HG03565 (cell line): Measurements from ENCODE around the gene ZNF804B.

ENCODE experiments used
- ATAC-seq: cut with Tn5 transposase; IDR thresholded peaks from one replicate; pipeline ENCODE4 v1.9.1; 2021; ENCODE audit warnings: mild to moderate bottlenecking, moderate library complexity; ENCODE audit not compliant: unreplicated experiment

The ZNF804B gene

DNA sequence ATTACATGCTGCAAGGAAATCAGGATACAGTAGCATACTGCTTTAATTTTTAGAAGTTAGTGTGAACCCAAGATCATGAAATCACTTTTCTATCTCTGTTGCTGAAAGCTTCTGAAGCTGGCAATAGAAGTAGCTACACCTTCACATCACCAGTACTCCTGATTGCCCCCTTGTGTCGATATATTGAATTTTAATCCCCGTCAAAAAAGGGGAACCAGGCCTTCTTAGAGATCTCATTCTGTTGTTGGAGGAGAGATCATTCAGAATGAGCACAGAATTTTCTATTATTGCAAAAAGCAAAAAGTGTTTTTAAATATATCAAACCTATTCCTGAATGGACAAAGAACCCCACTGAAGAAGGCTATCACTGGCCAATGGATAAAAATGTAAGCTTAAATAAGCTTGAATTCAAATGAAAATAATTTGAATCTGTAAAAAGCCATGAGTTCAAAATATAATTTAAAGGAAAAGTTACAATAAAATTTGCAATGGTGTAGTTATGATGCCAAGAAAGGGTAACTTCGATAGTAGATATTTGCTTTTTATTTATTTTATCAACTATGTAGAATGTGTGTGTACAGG lies 75.7 kb downstream of the ZNF804B start:
- peak; percentile 93 for ATAC-seq

DNA sequence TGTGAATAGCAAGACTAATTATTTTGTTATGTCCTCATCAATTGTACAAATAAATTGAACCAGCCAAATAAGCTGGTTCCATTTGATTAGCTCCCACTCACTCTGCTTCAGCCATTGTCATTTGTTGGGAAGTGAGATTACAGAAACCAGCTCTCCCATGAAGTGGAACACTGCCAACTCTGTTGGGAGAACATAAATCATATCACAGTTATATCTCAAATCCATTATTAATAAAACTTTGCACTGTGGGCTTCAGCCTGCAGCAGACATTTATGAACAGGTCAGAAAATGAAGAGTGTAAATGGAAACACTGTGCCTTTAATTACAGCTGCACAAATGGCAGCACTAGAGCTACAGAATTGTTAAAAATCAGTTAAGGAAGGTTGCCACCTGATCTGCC lies 82.7 kb downstream of the ZNF804B start:
- ATAC-seq: no peak

DNA sequence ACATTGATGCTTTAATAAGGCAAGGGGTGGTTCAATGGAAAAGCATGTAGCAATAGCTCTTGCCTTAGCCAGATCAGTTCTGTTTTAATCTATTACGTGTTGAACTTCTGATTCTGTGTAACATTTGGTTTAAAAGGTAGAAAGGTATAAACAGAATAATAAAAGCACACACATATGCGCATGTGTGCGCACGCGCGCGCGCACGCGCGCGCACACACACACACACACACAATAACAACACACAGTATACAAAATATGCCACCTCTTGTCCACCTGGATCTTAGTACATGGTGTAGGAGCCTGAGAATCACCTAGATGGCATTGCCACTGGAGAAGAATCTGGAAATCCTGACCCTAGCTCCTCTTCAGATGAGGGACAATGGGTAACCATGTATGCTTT lies 85.6 kb downstream of the ZNF804B start:
- ATAC-seq: no peak

DNA sequence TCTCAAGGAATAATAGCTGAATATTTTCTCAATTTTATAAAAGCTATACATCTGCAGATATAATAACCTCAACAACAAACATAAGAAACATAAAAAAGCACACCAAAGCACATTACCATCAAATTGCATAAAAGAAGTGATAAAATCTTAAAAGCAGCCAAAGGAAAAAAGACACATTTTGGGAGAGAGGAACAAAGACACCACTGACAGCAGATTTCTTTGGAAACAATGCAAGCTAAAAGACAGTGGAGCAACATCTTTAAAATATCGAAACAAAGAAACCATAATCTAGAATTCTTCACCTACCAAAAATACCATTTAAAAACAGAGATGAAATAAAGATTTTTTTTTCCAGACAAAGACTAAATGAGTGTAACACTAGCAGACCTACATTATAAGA lies 91.7 kb downstream of the ZNF804B start:
- no peak for ATAC-seq

DNA sequence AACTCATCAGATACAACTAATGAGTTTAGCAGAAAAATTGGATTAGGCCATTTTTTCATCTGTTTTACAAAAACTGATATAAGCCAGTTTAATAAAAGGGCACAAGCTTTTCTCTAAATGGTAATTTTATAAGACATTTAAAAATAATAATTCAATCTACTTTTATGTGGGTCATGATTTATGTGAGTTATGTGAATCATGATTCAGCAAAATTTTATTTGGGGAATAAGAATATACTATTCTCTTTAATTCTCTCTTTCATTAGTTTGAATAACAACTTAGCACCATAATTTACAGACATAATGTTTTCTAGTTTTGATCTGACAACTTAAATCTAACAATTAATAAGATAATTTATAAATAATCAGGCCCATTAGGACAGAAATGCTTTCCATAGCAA lies 99.8 kb downstream of the ZNF804B start:
- ATAC-seq: no peak

DNA sequence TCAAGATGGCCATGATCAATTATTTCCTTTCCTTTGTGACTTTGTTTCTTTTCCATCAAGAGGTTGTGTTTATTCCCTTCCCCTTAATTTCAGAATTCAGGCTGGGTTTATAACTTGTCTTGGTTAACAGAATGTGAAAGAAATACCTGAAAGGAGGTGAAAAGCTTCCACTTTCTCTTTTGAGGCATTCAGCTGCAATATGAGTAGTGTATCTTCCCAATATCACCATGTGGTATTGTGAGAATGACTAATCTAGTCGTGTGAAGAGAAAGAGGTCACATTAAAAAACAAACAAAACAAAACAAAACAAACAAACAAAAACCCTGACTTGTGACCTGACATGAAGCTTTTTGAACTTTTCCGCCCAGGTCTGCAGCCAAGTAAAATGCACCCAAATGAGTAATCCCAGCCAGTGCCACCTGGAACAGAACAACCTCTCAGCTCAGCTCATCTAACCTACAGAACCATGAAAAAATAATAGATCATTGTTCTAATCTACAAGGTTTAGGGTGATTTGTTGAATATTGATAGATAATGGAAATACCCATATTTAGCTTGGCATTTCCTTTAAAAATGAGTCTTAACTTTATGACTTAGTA lies 106.9 kb downstream of the ZNF804B start:
- ATAC-seq: peak; percentile 40

DNA sequence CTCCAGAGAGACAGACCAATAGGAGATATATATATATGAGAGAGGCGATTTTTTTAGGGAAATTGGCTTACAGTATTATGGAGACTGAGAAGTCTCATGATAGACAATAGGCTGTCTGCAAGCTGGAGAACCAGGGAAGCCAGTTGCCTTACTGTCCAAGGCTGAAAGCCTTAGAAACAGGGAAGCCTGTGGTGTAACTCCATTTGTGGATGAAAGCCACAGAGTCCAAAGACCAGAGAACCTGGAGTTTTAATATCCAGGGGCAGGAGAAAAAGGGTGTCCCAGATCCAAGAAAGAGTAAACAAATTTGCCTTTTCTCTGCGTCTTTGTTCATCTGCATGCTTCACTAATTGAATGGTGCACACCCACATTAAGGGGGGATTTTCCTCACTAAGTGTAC lies 107.7 kb downstream of the ZNF804B start:
- ATAC-seq: no peak

DNA sequence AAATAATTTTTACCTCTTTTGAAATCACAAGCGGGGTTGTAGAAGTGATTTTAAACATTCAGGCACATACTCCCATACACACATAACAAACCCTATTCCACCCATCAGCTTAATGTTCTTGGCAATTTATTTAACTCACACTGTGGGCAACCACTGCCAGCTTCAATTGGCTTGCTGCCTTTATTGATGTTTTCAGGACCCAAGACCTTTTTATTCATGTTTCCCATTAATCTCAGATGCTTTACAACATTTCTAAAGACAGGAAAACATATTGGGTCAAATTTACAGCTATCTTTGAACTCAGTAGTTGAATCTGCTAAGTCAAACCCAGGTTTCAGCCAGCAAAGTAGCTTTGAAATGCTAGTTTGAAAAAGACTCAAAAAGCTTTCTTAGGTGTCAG lies 109.0 kb downstream of the ZNF804B start:
- no peak for ATAC-seq

DNA sequence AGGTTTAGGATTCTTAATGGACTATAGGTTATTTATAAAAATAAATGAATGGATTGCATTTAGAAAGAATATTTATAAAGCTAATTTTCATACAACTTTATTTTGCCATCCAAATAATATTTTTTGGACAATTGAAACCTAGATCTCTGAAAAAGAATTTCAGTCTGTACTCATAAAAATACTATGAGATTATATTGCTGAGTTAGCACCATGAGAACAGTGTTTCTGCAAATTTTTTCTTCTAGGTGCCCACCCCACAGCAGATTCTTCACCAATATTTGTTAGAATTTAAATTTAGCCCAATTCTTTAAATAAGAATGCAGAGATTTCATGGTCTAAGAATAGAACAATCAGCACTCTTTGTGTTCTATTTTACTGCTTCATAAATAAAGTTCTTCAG lies 121.6 kb downstream of the ZNF804B start:
- ATAC-seq: no peak

DNA sequence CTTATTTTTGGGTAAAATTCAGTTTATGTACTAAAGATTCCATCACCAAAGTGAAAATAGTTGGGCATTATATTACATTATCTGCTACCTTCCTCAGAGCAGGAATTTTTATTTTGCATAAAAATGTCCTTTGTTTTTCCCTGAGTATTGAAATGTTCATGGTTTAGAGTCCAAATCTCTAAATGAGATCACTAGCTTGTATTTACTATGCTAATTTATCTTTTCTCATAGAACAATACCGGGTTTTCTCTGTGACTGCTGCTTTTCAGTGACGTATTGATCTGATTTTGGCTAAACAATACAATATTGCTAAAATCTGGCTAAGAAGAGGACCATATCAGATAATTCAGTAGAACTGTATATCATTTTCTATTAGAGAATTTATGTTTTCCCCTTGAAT lies 125.6 kb downstream of the ZNF804B start:
- no peak for ATAC-seq

DNA sequence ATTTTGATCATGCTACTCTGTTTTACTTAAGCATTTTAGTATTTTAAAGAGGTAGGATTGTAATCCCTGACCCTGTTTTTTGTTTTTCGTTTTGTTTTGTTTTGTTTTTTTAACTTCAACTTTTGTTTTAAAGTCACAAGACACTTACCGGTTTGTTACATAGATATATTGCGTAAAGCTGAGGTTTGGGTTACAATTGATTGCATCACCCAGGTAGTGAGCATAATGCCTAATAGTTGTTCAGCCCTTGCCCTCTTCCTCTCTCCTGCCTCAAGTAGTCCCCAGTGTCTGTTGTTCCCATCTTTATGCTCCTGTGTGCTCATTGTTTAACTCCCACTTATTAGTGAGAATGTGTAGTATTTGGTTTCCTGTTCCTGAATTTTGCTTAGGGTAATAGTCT lies 129.2 kb downstream of the ZNF804B start:
- ATAC-seq: no peak

DNA sequence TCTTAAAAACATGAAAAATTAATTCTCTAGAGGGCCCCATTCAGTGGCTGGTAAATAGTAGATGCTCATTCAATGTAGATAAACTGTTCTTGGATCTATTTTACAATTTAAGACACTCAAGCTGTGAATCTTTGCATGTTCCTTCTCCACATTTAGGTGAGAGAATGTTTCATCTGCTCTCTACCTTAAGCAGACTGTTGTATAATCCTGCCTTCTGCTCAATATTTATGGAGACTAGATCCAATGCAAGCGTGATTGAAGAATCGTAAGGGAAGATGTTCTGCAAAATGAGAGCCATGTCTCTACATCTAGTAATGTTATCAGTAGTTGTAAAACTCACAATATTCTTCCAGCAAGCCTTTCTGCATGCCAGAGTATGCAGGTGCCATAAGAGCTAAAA lies 151.0 kb downstream of the ZNF804B start:
- ATAC-seq: no peak

DNA sequence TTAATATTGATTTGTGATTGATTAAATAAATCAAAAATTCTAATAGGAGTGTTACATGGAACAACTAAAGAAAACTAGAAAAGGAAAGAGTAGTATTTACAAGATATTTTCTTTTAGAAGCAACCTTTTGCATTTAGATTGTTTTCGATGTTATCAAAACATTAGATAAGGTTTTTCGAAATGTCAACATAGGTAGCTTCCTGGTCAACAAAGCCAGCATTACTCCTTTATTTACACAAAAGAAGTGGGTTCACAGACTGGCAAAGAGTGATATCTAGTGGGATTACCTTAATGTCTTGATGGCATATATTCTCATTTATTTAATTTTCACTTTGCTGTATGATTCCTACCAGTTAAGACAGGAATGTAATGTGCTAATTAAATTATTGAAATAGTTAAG lies 153.4 kb downstream of the ZNF804B start:
- no peak for ATAC-seq

DNA sequence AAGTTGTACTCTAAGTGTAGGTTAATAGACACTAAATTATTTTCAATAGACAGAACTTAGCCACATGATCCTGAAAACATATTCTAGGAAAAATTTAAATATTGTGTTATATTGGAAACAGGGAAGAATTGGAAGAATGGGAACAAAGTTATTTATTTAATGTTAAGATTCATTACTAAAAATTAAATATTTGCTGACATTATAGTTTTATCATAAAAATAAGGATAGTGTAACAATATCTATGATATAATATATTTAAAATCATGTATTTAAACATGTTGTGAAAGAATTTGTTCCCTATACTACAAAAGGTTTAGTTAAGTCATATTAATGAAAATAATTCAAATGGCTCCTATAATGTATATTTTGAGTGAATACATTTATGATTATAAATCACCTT lies 156.1 kb downstream of the ZNF804B start:
- no peak for ATAC-seq

DNA sequence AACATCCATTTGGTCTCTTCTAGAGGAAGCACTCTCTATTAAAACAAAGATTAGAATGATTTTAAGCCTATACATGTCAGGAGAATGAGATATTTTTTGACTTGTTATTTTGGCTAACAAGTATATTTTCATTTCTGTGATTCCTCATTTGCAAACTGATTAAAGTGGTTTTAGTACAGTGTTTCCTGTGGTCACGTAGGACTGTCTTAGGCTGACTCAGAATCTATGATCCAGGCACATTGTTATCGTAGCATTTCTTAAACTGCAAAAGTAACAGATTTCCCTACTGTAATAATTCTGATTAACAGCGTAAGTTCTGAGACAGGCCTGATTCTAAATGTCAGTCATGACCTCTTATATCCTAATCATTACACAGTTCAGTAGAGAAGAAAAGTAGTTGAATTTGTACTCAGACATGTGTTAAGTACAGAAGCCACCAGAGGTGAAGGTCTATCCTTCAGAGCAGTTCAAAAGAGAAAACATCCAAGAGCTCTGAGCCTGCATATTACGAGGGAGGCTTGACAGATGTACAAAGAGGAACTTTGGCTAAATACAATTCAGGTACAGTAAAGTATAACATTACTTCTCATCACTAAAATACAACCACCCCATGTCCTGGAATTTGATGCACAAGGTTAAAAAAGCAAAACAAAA lies 160.1 kb downstream of the ZNF804B start:
- ATAC-seq: no peak

DNA sequence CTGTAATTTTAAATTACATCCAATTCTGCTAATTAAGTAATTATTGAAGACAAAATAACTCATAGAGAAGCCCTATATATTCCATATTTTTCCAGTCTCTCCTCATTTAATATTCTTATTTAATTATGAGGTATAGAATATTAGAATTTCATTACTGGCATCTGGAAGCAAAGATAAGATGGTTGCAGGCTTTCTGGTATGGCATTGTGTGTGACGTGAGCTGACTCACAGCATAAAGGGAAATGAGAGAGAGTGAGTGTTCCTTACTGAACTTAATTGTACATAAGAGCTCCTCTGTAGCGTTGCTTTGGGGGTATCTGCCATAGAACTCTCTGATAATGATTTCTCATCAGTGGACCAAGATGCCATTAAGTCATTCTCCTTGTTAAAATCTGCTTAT lies 163.4 kb downstream of the ZNF804B start:
- no peak for ATAC-seq

DNA sequence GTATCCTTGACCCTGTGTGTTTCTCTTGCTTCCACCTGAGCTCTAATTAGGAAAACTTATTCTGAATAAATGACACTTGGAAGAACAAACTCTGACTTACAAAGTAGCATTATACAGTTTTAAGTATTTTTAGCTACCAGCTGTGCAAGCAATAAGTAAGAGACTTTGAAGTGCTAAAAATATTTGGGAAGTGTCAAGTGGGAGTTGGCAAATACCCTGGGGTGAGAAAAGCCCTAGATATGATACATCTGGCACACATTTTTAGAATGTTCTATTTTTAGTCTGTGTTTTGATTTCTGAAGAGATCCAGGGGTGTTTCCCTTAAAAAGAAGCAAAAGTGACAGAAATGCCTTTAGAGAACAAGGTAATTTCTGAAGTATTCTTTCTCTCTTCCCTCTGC lies 168.8 kb downstream of the ZNF804B start:
- ATAC-seq: no peak

DNA sequence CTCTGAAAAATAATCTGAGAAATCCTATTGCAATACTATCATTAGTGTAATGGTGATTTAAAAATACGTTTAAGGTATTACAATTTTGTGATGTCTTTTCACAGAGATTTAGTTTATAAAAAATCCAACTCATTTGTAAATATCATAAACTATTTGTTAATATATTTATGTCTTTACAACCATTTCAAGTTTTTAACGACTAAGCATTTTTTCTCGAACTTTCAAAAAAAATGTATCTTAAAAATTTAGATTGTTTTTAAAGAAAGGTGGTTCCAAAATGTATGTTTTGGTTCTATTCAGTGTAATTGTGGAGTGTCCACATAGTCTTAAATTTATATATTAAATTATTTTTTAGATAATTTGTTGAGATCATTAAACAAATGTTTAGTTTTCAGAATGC lies 170.2 kb downstream of the ZNF804B start:
- no peak for ATAC-seq

DNA sequence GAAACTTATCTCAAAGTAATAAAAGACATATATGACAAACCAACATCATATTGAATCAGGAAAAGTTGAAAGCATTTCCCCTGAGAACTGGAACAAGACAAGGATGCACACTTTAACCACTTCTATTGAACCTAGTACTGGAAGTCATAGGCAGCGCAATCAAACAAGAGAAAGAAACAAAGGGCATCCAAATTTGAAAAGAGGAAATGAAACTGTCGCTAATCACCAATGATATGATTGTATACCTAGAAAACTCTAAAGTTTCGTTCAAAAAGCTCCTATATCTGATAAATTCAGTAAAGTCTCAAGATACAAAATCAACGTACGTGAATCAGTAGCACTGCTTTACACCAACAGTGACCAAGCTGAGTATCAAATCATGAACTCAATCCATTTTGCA lies 173.8 kb downstream of the ZNF804B start:
- ATAC-seq: no peak

DNA sequence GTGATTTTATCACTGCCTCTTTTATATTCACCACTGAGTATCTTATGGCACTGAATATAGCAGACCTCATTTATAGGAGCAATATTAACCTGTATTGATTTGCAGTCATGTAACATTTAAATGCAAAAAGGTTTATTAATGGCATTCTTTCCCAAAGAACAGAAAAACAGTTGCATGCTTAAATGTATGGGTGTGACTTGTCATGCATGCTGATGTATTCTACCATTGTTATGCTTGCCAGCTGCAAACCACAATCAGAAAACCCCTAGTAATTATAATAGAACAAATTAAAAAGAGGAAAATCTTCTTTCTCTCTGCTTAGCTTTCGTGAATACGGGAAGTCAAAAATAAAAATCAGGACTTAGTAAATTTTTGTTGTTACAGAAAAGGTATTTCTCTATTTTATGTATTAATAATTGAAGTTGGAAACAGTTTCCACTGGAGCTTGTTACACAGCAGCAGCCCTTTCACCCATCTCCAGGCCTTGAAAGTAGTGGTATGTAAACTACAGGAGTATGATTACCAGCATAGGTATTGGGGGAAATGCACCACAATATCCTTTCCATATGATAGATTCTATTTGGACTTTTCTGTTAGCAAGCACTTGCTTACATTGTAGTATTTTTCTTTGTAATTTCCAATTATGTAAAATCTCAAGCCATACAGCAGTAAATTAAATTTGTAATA lies 183.5 kb downstream of the ZNF804B start:
- no peak for ATAC-seq

DNA sequence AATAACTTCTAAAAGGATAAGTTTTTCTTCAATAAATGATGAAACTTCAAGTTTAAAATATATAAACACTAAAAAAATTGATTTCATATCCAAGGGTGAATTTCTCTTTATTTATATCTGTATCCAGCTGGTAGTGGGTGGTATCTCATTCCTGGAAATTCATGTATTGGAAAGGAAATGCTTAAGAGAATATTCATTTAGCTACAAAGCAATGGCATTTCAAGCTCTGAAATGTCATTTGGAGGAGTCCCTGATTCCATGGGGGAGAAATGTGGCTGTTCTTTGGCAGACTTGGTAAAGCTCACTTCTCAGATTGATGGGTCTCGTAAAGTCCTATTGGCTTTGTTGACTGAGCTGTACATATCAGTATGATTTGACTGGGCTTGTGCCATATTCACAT lies 192.3 kb downstream of the ZNF804B start:
- ATAC-seq: no peak

DNA sequence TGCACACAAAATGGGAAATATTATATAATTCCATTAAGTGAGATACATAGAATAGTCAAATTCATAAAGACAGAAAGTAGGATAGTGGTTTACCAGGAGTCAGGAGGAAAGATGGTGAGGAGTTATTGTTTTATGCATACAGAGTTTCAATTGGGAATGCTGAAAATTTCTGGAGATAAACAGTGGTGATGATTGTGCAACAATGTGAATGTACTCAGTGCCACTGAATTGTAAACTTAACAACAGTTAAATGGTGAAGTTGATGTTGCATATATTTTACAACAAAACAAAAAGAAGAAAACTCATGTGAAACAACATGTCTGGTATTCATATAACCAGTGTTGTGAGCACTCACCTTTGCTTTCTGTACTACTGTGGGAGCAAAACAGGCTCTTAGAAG lies 204.9 kb downstream of the ZNF804B start:
- ATAC-seq: no peak
